Lung (tissue), 12 donors: ENCODE results near the gene ADAMTS20. TPM values are rescaled to one million over a fixed set of nuclear protein-coding genes. Genes with fewer than 3 reads are reported as not detected.
"Not testable (repeated sequence)": the region's sequence is repeated elsewhere in the genome, so short reads cannot be mapped to it uniquely, and the experiment has no call there.

Experiments used
- ATAC-seq: fragments of 200-7000 bp; cut with Tn5 transposase; one replicate; pipeline ENCODE4 v1.9.1; 2020; ENCODE audit warnings: moderate number of reproducible peaks; ENCODE audit not compliant: insufficient read depth, low FRiP score
- DNase-seq, 3 donors: peaks; one replicate each; pipeline ENCODE4 v3.0.0-alpha.2; 2013 to 2017
- H3K27ac ChIP-seq, 2 donors: one replicate each; pipeline ENCODE4 v1.5.1; 2013; ENCODE audit warnings: mild to moderate bottlenecking in 2 of 2, moderate library complexity in 2 of 2, control low read depth in 1 of 2, inconsistent platforms in 1 of 2, low read depth in 1 of 2, low read length in 1 of 2
- H3K27me3 ChIP-seq, 3 donors: one replicate each; pipeline ENCODE4 v1.5.1; 2013; ENCODE audit warnings: low read length in 2 of 3; ENCODE audit not compliant: control insufficient read depth in 3 of 3, insufficient read depth in 3 of 3
- H3K36me3 ChIP-seq, 4 donors: one replicate each; pipeline ENCODE4 v1.5.1; 2013; ENCODE audit warnings: low read length in 4 of 4, mild to moderate bottlenecking in 1 of 4, moderate library complexity in 1 of 4; ENCODE audit not compliant: control insufficient read depth in 4 of 4, insufficient read depth in 4 of 4
- H3K4me1 ChIP-seq, 5 donors: one replicate each; pipeline ENCODE4 v1.5.1; 2013; ENCODE audit warnings: low read length in 5 of 5, mild to moderate bottlenecking in 2 of 5, moderate library complexity in 1 of 5; ENCODE audit not compliant: control insufficient read depth in 5 of 5, insufficient read depth in 5 of 5
- H3K4me3 ChIP-seq: one replicate; pipeline ENCODE4 v1.5.1; 2013; ENCODE audit warnings: mild to moderate bottlenecking, control low read depth, moderate library complexity
- H3K9ac ChIP-seq, 2 donors: one replicate each; pipeline ENCODE4 v1.5.1; 2013; ENCODE audit warnings: low read length in 2 of 2, control low read depth in 1 of 2; ENCODE audit not compliant: insufficient read depth in 1 of 2
- H3K9me3 ChIP-seq, 4 donors: one replicate each; pipeline ENCODE4 v1.5.1; 2013; ENCODE audit warnings: low read length in 3 of 4, mild to moderate bottlenecking in 1 of 4, moderate library complexity in 1 of 4; ENCODE audit not compliant: control insufficient read depth in 4 of 4, insufficient read depth in 3 of 4
- WGBS, 2 donors: extraction: QIAGEN DNeasy Blood & Tissue Kit; methylation state at CpG; one replicate each; pipeline ENCODE4 v1.1.7; 2013; 5-methylcytosine and 5-hydroxymethylcytosine counted together
- polyA plus RNA-seq, 2 donors: library from polyadenylated mRNA; stranded (reverse); fragments of 200-250 nt; gene quantifications; one replicate each; pipeline ENCODE4 v1.2.1, GENCODE V29; 2013
- total RNA-seq, 2 donors: library from RNA; depleted of rRNA in 1 of 2; stranded (reverse); fragments of >200 nt in 1 of 2; gene quantifications; one replicate each; pipeline ENCODE4 v1.2.1, GENCODE V29; 2014 to 2021
- TF ChIP-seq, protein P1 (sequence below): IDR thresholded peaks from 2 replicates; pipeline ENCODE4 v1.5.1; 2012; ENCODE audit warnings: mild to moderate bottlenecking; ENCODE audit errors: control extremely low read depth, extremely low read depth
- donor health status: control.
- donor health status: control.
- donor health status: Bipolar disorder and iron deficiency.
- donor health status: healthy.
- donor health status: DM: yes; HTN: yes; CAD: no.

Gene ADAMTS20
- total and polyA plus RNA-seq, 4 donors, result not detected

DNA sequence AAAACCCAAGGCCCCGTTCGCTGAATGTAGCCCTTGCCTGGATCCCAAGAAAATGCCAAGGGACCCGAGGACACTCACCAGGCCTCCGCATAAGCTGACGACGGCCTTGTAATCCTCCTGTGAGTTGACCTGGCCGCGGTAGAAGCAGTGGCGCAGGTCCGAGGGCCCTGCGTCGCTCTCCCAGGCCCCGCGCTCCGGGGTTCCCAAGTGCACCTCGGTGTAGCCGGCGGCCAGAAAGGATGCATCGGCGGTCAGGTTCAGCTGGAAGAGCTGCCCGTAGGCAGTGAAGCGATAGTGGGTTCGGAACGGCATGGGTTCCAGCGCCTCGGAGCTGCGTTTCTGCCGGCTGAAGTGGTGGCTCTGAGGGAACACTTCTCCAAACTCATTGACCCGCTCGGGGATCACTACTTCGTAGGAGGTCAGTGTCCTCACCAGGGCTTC is 1.2 kb downstream of the ADAMTS20 start:
- Histone ChIP-seq H3K36me3 (no peaks in the 10 kb centered on the region), H3K9me3 (peaks cover 0 to 10% (median 1%) of the 10 kb centered on the region in 4 donors), H3K4me1 (peaks cover 0 to 16% (median 3%) of the 10 kb centered on the region in 5 donors), H3K27me3 (peaks cover 16 to 41% (median 29%) of the 10 kb centered on the region in 3 donors), H3K4me3 (no peak overlapping the region), H3K9ac (no peak overlapping the region), H3K27ac (no peak overlapping the region)
- TF ChIP-seq, protein P1, sequence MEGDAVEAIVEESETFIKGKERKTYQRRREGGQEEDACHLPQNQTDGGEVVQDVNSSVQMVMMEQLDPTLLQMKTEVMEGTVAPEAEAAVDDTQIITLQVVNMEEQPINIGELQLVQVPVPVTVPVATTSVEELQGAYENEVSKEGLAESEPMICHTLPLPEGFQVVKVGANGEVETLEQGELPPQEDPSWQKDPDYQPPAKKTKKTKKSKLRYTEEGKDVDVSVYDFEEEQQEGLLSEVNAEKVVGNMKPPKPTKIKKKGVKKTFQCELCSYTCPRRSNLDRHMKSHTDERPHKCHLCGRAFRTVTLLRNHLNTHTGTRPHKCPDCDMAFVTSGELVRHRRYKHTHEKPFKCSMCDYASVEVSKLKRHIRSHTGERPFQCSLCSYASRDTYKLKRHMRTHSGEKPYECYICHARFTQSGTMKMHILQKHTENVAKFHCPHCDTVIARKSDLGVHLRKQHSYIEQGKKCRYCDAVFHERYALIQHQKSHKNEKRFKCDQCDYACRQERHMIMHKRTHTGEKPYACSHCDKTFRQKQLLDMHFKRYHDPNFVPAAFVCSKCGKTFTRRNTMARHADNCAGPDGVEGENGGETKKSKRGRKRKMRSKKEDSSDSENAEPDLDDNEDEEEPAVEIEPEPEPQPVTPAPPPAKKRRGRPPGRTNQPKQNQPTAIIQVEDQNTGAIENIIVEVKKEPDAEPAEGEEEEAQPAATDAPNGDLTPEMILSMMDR, result no peak
- WGBS, 2 donors, result 8 to 12% methylated on average over 31 of the region's 31 CpGs
- no peak for ATAC-seq
- DNase-seq, result peak in 1 of 3 donors; percentile 12

DNA sequence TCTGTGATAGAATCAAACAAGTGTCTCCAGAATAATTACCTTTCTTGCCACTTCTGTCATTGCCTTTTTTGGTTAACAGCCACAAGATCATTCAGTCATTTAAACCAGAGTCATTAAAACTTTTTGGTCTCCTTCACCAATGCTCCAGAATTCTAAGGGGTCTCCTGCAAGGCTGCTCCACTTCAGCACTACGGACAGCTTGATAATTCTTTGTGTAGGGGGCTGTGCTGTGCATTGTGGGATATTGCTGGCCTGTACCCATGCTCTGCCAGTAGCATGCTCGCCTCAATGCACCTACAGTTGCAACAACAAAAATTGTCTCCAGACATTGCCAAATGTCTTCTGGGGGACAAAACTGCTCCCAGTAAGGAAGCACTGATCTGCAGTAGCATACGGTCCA is 7.3 kb downstream of the ADAMTS20 start:
- WGBS, 2 donors, result 79 to 82% methylated on average over 3 of the region's 3 CpGs
- peaks cover 0 to 10% (median 4%) of the 10 kb centered on the region in 3 donors for H3K27me3 ChIP-seq
- no peaks in the 10 kb centered on the region for H3K9me3 ChIP-seq
- no peak overlapping the region for H3K27ac ChIP-seq
- no peaks in the 10 kb centered on the region for H3K4me1 ChIP-seq
- TF ChIP-seq, protein P1, result no peak
- ATAC-seq, result no peak
- H3K36me3 ChIP-seq, result no peaks in the 10 kb centered on the region
- H3K9ac ChIP-seq, result no peak overlapping the region
- no peak overlapping the region for H3K4me3 ChIP-seq
- no peak for DNase-seq

- Histone ChIP-seq H3K4me1 (no peaks in the 10 kb centered on the region), H3K27me3 (no peaks in the 10 kb centered on the region), H3K27ac (no peak overlapping the region), H3K4me3 (no peak overlapping the region), H3K36me3 (no peaks in the 10 kb centered on the region), H3K9ac (no peak overlapping the region), H3K9me3 (peaks cover 0 to 4% (median 0%) of the 10 kb centered on the region in 4 donors)
- ATAC-seq (no peak), DNase-seq (no peak)
- TF ChIP-seq, protein P1, result no peak
Measured at GRCh38 chr12:43540470-43540869, 11.5 kb downstream of the ADAMTS20 start.

GRCh38 chr12:43537675-43538074 is 14.3 kb downstream of the ADAMTS20 start:
- not testable (repeated sequence) for H3K27me3 ChIP-seq, H3K4me1 ChIP-seq, ATAC-seq, H3K36me3 ChIP-seq, H3K27ac ChIP-seq, H3K4me3 ChIP-seq, H3K9me3 ChIP-seq, DNase-seq, H3K9ac ChIP-seq
